ENCODE data around the gene SPOCK2.

- TF ChIP-seq POLR2A (IDR thresholded peaks at IDR 0.05; ENCODE audit: low read depth): no peak
- TF ChIP-seq CTCF (IDR thresholded peaks at IDR 0.05): no peak
- no peak for TF ChIP-seq EP300 (IDR thresholded peaks at IDR 0.05)
- no peak for TF ChIP-seq POLR2AphosphoS5 (IDR thresholded peaks at IDR 0.05)
Observed at GRCh38 chr10:72075376-72076115, 12.8 kb downstream of the SPOCK2 start.

Data from esophagus muscularis mucosa (tissue), 4 donors.